Measurements from ENCODE around the gene MYLK4. TPM values are rescaled to one million over a fixed set of nuclear protein-coding genes. Genes with fewer than 3 reads are reported as not detected.
A peak's percentile ranks its signal among the peaks of the same experiment; 100 is the strongest.

Gene MYLK4
- total RNA-seq, 1 donor from 2014 or later, result 0.42 TPM

DNA sequence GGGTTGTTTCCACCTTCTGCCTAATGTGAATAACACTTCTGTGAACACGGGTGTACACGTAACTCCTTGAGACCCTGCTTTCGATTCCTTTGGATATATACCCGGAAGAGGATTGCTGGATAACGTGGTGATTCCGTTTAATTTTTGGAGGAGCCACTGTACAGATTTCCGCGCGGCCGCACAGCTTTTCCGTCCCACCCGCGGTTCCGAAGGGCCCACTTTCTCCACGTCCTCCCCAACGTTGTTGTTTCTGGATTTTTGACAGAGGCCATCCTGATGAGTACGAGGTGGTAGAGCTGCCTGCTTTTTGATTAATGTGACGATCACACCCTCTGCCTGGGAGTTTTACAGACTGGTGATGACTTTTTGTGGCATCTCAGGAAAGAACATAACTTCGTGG is 114.0 kb downstream of the MYLK4 start:
- H3K36me3 ChIP-seq (ENCODE audit: control insufficient read depth, insufficient read depth, low read length), result no peaks in the 10 kb centered on the region
- no peaks in the 10 kb centered on the region for H3K27me3 ChIP-seq (ENCODE audit: control insufficient read depth, insufficient read depth, low read length)
- TF ChIP-seq, protein P1, sequence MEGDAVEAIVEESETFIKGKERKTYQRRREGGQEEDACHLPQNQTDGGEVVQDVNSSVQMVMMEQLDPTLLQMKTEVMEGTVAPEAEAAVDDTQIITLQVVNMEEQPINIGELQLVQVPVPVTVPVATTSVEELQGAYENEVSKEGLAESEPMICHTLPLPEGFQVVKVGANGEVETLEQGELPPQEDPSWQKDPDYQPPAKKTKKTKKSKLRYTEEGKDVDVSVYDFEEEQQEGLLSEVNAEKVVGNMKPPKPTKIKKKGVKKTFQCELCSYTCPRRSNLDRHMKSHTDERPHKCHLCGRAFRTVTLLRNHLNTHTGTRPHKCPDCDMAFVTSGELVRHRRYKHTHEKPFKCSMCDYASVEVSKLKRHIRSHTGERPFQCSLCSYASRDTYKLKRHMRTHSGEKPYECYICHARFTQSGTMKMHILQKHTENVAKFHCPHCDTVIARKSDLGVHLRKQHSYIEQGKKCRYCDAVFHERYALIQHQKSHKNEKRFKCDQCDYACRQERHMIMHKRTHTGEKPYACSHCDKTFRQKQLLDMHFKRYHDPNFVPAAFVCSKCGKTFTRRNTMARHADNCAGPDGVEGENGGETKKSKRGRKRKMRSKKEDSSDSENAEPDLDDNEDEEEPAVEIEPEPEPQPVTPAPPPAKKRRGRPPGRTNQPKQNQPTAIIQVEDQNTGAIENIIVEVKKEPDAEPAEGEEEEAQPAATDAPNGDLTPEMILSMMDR (IDR thresholded peaks at IDR 0.05; ENCODE audit: insufficient read depth, low read length, poor library complexity, severe bottlenecking), result no peak
- no peak for DNase-seq (ENCODE audit: low read depth)
- no peak overlapping the region for H3K4me3 ChIP-seq (ENCODE audit: low read depth, low read length)

DNA sequence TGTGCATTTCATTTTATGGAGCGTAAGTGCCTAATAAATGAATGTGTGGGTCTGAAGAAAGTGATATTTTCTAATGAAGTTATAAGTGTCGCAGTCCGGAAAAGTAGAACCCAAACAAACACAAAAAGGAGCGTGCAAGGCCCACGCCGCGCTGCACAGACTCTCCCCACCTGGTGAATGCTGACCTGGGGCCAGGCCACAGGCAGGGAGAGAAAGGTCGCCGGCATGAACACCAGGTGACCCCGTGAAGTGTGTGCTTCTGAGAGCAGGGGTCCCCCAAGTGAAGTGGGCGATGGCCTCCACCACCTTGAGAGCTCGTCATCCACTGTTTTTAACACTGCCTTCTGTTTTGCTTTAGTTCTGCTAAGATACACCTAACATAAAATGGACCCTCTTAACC is 114.8 kb downstream of the MYLK4 start:
- DNase-seq (ENCODE audit: low read depth), result no peak
- TF ChIP-seq, protein P1 (IDR thresholded peaks at IDR 0.05; ENCODE audit: insufficient read depth, low read length, poor library complexity, severe bottlenecking), result no peak
- no peaks in the 10 kb centered on the region for H3K27me3 ChIP-seq (ENCODE audit: control insufficient read depth, insufficient read depth, low read length)
- no peak overlapping the region for H3K4me3 ChIP-seq (ENCODE audit: low read depth, low read length)
- no peaks in the 10 kb centered on the region for H3K36me3 ChIP-seq (ENCODE audit: control insufficient read depth, insufficient read depth, low read length)

DNA sequence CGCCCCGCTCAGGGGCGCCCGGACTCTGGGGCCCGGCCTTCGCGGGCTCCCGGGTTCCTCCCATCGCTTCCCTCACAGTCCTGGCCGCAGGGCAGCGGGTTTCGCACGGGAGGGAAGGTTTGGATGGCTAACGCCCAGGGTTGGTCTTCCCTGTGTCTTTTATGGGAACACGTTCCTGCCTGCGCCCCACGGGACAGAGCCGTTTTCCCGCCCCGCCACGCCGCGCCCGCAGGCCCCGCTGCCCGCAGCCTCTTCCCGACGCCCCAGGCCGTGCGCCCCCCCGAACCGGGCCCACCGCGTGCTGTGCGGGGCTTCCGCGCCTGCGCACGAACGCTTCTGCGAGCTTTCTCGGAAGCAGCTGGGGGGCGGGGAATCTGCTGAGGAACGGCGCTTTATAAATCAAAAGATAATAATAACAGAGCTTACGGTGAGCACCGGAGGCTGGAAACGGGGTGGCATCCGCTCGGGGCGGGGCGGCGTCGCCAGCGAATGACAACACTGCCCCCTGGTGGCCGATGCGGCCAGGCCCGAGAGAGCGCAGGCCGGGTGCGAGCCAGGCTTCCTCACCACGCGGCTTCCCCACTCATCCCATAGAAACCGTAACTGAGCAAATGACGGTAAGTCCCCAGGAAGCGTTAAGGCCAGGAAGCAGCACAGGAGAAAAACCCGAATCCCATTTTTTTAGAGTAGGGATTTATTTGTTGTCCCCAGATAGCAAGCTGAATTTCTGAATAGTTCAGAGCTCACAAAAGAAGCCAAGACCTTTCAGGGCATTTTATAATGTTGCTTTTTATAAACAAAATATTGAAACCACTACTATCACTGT is 116.4 kb downstream of the MYLK4 start:
- DNase-seq (ENCODE audit: low read depth), result peak; percentile 34
- TF ChIP-seq, protein P1 (IDR thresholded peaks at IDR 0.05; ENCODE audit: insufficient read depth, low read length, poor library complexity, severe bottlenecking), result peak; percentile 98

DNA sequence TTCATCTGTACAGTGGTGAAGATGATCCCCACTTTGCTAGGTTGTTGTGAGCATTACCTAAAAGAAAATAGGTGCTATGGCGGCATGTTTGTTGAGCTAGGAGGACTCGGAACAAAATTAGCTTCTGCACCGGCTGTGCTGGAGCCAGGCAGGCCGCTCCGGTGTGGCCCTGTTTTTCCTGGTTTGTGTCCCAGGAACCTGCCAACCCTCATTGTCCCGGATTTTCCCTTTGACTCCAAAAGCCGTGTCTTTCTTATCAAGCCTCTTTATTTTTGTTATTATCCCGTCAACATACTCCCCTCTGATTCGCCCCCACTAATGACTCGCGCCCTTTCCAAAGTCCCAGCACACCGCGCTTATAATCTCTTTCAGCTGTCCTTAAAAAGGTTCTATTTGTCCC is 117.0 kb downstream of the MYLK4 start:
- DNase-seq (ENCODE audit: low read depth), result no peak
- H3K4me3 ChIP-seq (ENCODE audit: low read depth, low read length), result peak overlapping the region; percentile 39
- no peaks in the 10 kb centered on the region for H3K36me3 ChIP-seq (ENCODE audit: control insufficient read depth, insufficient read depth, low read length)
- TF ChIP-seq, protein P1 (IDR thresholded peaks at IDR 0.05; ENCODE audit: insufficient read depth, low read length, poor library complexity, severe bottlenecking), result no peak
- no peaks in the 10 kb centered on the region for H3K27me3 ChIP-seq (ENCODE audit: control insufficient read depth, insufficient read depth, low read length)

More for the DNA sequence above, 116.4 kb downstream of the MYLK4 start:
- Histone ChIP-seq H3K27me3 (ENCODE audit: control insufficient read depth, insufficient read depth, low read length) (no peaks in the 10 kb centered on the region), H3K4me3 (ENCODE audit: low read depth, low read length) (peak overlapping the region; percentile 39), H3K36me3 (ENCODE audit: control insufficient read depth, insufficient read depth, low read length) (no peaks in the 10 kb centered on the region)

DNA sequence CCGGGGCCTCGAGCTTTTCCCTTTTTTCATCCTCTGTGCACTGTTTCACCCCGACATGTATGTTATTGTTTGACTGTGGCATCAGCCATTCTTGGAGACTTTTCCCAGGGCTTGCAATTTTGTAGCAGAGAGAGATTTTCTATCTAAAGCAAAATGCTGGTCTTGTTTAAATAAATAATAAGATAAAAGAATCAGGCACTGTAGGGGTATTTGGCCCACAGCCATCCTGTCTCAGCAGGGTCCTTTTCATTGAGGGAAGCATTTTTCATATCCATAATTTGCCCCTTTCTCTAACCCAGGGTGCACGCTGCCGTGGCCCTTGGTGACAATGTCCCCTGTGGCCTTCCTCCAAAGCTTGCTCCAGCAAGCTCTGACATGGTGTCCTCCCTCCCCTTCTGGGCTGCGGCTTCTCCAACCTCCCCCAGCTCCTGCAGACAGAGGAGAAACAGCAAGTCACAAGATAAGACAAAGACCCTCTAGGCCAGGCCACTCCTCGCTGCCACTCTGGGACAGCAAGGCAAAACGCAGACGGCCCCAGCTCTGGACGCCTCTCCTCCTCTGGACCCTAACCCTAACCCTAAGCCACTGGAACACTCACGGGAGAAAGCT is 117.6 kb downstream of the MYLK4 start:
- no peak overlapping the region for H3K4me3 ChIP-seq (ENCODE audit: low read depth, low read length)
- H3K36me3 ChIP-seq (ENCODE audit: control insufficient read depth, insufficient read depth, low read length), result no peaks in the 10 kb centered on the region
- DNase-seq (ENCODE audit: low read depth), result no peak
- no peaks in the 10 kb centered on the region for H3K27me3 ChIP-seq (ENCODE audit: control insufficient read depth, insufficient read depth, low read length)
- TF ChIP-seq, protein P1 (IDR thresholded peaks at IDR 0.05; ENCODE audit: insufficient read depth, low read length, poor library complexity, severe bottlenecking), result no peak
